Astrocyte (in vitro differentiated cells and primary cell): ENCODE measurements around the gene IP6K1. TPM values are rescaled to one million over a fixed set of nuclear protein-coding genes. Genes with fewer than 3 reads are reported as not detected.

Source experiments
- DNase-seq: peaks from one replicate; pipeline ENCODE4 v3.0.0-alpha.2; 2010; ENCODE audit warnings: low read depth
- FAIRE-seq: peaks from 2 replicates; lab custom pipeline; 2011; peaks lifted over from hg19 to GRCh38; lab: Jason Lieb, UNC
- H2AFZ ChIP-seq: 2 replicates; pipeline ENCODE4 v1.6.0; 2012; ENCODE audit warnings: low read depth, low read length, inconsistent platforms
- H3K27ac ChIP-seq: 2 replicates; pipeline ENCODE4 v1.5.1; 2011; ENCODE audit warnings: low read depth, low read length, inconsistent platforms
- H3K27me3 ChIP-seq: 2 replicates; pipeline ENCODE4 v1.6.0; 2011; ENCODE audit warnings: low read length, inconsistent platforms; ENCODE audit not compliant: insufficient read depth
- H3K36me3 ChIP-seq: 2 replicates; pipeline ENCODE4 v1.5.1; 2011; ENCODE audit warnings: low read length, inconsistent platforms; ENCODE audit not compliant: insufficient read depth
- H3K4me1 ChIP-seq: 2 replicates; pipeline ENCODE4 v1.5.1; 2011; ENCODE audit warnings: low read length, inconsistent platforms; ENCODE audit not compliant: insufficient read depth
- H3K4me2 ChIP-seq: 2 replicates; pipeline ENCODE4 v1.6.0; 2012; ENCODE audit warnings: low read length, inconsistent platforms
- H3K4me3 ChIP-seq: 2 replicates; pipeline ENCODE4 v1.5.1; 2011; ENCODE audit warnings: low read depth, mild to moderate bottlenecking, low read length, inconsistent platforms; ENCODE audit not compliant: insufficient read depth
- H3K79me2 ChIP-seq: 2 replicates; pipeline ENCODE4 v1.6.0; 2012; ENCODE audit warnings: mild to moderate bottlenecking, low read length, inconsistent platforms; ENCODE audit not compliant: insufficient read depth
- H3K9ac ChIP-seq: 2 replicates; pipeline ENCODE4 v1.6.0; 2012; ENCODE audit warnings: mild to moderate bottlenecking, low read length, inconsistent platforms
- H3K9me3 ChIP-seq: 2 replicates; pipeline ENCODE4 v1.5.1; 2012; ENCODE audit warnings: low read depth, mild to moderate bottlenecking, low read length, inconsistent platforms; ENCODE audit not compliant: insufficient read depth
- H4K20me1 ChIP-seq: 2 replicates; pipeline ENCODE4 v1.6.0; 2012; ENCODE audit warnings: low read length, inconsistent platforms; ENCODE audit not compliant: insufficient read depth
- H3K27ac Mint-ChIP-seq: one replicate; pipeline ENCODE4 v1.8.0; 2021; ENCODE audit warnings: mild to moderate bottlenecking, mixed read lengths; ENCODE audit not compliant: unreplicated experiment
- H3K27me3 Mint-ChIP-seq: one replicate; pipeline ENCODE4 v1.8.0; 2021; ENCODE audit warnings: low read depth, mixed read lengths; ENCODE audit not compliant: unreplicated experiment
- H3K36me3 Mint-ChIP-seq: one replicate; pipeline ENCODE4 v1.8.0; 2021; ENCODE audit warnings: low read depth, mixed read lengths; ENCODE audit not compliant: unreplicated experiment
- H3K4me1 Mint-ChIP-seq: one replicate; pipeline ENCODE4 v1.8.0; 2021; ENCODE audit warnings: low read depth, mixed read lengths; ENCODE audit not compliant: unreplicated experiment
- H3K4me3 Mint-ChIP-seq: one replicate; pipeline ENCODE4 v1.8.0; 2021; ENCODE audit warnings: mild to moderate bottlenecking, moderate library complexity, mixed read lengths; ENCODE audit not compliant: unreplicated experiment
- H3K9me3 Mint-ChIP-seq: one replicate; pipeline ENCODE4 v1.8.0; 2021; ENCODE audit warnings: mild to moderate bottlenecking, mixed read lengths; ENCODE audit not compliant: unreplicated experiment
- CTCF ChIP-seq: IDR thresholded peaks from 2 replicates; pipeline ENCODE4 v1.5.1; 2011; ENCODE audit warnings: low read depth, mild to moderate bottlenecking, inconsistent platforms, low read length, moderate library complexity; ENCODE audit not compliant: insufficient read depth
- EZH2 ChIP-seq: IDR thresholded peaks from 2 replicates; pipeline ENCODE4 v1.6.1; 2012; ENCODE audit warnings: mild to moderate bottlenecking, low read length, inconsistent platforms; ENCODE audit not compliant: insufficient read depth
- total RNA-seq: library from RNA; stranded (reverse); gene quantifications from 2 replicates; pipeline ENCODE4 v1.2.1, GENCODE V29; 2021

The IP6K1 gene
- total RNA-seq, 1 donor from 2014 or later: 38.3 TPM

- Histone ChIP-seq H3K27ac (no peak overlapping the region), H3K36me3 (no peaks in the 10 kb centered on the region), H3K4me1 (no peaks in the 10 kb centered on the region), H2AFZ (no peak overlapping the region), H3K9ac (no peak overlapping the region), H3K9me3 (no peaks in the 10 kb centered on the region), H3K27me3 (no peaks in the 10 kb centered on the region), H3K79me2 (no peaks in the 10 kb centered on the region), H4K20me1 (peaks cover 6% of the 10 kb centered on the region), H3K4me3 (no peak overlapping the region), H3K4me2 (no peak overlapping the region)
- H3K27ac Mint-ChIP-seq: no peak overlapping the region
- DNase-seq (no peak), FAIRE-seq (no peak)
- peaks cover 7% of the 10 kb centered on the region for H3K4me1 Mint-ChIP-seq
- TF ChIP-seq CTCF: no peak
- no peak for TF ChIP-seq EZH2
- no peaks in the 10 kb centered on the region for H3K9me3 Mint-ChIP-seq
- no peak overlapping the region for H3K4me3 Mint-ChIP-seq
- no peaks in the 10 kb centered on the region for H3K27me3 Mint-ChIP-seq
- peaks cover 14% of the 10 kb centered on the region for H3K36me3 Mint-ChIP-seq
Observed at GRCh38 chr3:49702672-49703071, 83.7 kb downstream of the IP6K1 start.

- Histone ChIP-seq H3K27me3 (no peaks in the 10 kb centered on the region), H3K4me3 (no peak overlapping the region), H3K36me3 (no peaks in the 10 kb centered on the region), H3K9me3 (no peaks in the 10 kb centered on the region), H3K9ac (no peak overlapping the region), H4K20me1 (peaks cover 9% of the 10 kb centered on the region), H2AFZ (no peak overlapping the region), H3K79me2 (no peaks in the 10 kb centered on the region), H3K4me2 (no peak overlapping the region), H3K4me1 (no peaks in the 10 kb centered on the region), H3K27ac (no peak overlapping the region)
- DNase-seq (no peak), FAIRE-seq (no peak)
- TF ChIP-seq EZH2 (no peak), CTCF (peak; percentile 37)
- H3K27ac Mint-ChIP-seq: no peak overlapping the region
- H3K27me3 Mint-ChIP-seq: no peaks in the 10 kb centered on the region
- H3K4me3 Mint-ChIP-seq: no peak overlapping the region
- H3K36me3 Mint-ChIP-seq: peaks cover 13% of the 10 kb centered on the region
- H3K9me3 Mint-ChIP-seq: no peaks in the 10 kb centered on the region
- H3K4me1 Mint-ChIP-seq: no peaks in the 10 kb centered on the region
Observed at GRCh38 chr3:49701388-49702077, 84.8 kb downstream of the IP6K1 start.

GRCh38 chr3:49700453-49701128 lies 85.8 kb downstream of the IP6K1 start:
- no peaks in the 10 kb centered on the region for H3K4me1 ChIP-seq
- no peak overlapping the region for H3K9ac ChIP-seq
- H3K27ac Mint-ChIP-seq: no peak overlapping the region
- H4K20me1 ChIP-seq: peaks cover 9% of the 10 kb centered on the region
- no peaks in the 10 kb centered on the region for H3K79me2 ChIP-seq
- H3K36me3 Mint-ChIP-seq: peaks cover 13% of the 10 kb centered on the region
- FAIRE-seq (no peak), DNase-seq (no peak)
- no peaks in the 10 kb centered on the region for H3K9me3 ChIP-seq
- no peak overlapping the region for H3K4me2 ChIP-seq
- H3K27me3 Mint-ChIP-seq: no peaks in the 10 kb centered on the region
- no peaks in the 10 kb centered on the region for H3K9me3 Mint-ChIP-seq
- H3K4me1 Mint-ChIP-seq: no peaks in the 10 kb centered on the region
- H3K36me3 ChIP-seq: no peaks in the 10 kb centered on the region
- H3K4me3 Mint-ChIP-seq: no peak overlapping the region
- no peak overlapping the region for H3K27ac ChIP-seq
- no peak overlapping the region for H2AFZ ChIP-seq
- no peak overlapping the region for H3K4me3 ChIP-seq
- H3K27me3 ChIP-seq: no peaks in the 10 kb centered on the region
- no peak for TF ChIP-seq CTCF
- TF ChIP-seq EZH2: no peak
